IPS-18c (cell line): Measurements from ENCODE around the gene ARFGEF2.
"Not testable (repeated sequence)": the region's sequence is repeated elsewhere in the genome, so short reads cannot be mapped to it uniquely, and the experiment has no call there.

Experiments used
- H3K4me3 ChIP-seq: 2 replicates; pipeline ENCODE4 v1.7.0; 2013; ENCODE audit warnings: low read depth, mild to moderate bottlenecking, low read length, moderate library complexity; ENCODE audit not compliant: insufficient read depth
- H3K9me3 ChIP-seq: one replicate; pipeline ENCODE4 v1.6.1; 2013; ENCODE audit warnings: mild to moderate bottlenecking, low read length, moderate library complexity; ENCODE audit not compliant: control insufficient read depth, insufficient read depth

The ARFGEF2 gene

DNA sequence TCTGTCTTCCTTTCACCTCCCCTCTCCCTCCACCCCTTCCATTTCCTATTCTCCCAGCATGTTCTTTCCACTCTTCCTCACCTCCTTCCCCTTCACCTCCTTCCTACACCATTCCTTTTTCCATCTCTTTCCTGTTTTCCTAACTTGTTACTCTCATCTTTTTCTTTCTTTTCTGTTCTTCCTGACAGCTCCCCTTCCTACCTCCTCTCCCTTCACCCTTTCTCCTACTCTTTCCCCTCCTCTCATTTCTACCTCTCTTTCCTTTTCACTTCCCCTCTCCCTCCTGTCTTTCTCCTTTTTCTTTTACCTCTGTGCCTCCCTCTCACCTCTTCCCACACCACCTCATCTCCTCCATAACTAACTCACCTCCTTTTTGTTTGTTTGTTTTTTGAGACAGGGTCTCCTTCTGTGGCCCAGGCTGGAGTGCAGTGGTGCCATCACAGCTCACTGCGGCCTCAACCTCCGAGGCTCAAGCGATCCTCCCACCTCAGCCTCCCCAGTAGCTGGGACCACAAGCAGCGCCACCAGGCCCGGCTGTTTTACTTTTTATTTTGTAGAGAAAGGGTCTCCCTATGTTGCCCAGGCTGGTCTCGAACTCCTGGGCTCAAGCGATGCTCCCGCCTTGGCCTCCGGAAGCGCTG lies 864 bp upstream of the ARFGEF2 start:
- Histone ChIP-seq H3K9me3 (no peaks in the 10 kb centered on the region), H3K4me3 (peak overlapping the region; percentile 79)

DNA sequence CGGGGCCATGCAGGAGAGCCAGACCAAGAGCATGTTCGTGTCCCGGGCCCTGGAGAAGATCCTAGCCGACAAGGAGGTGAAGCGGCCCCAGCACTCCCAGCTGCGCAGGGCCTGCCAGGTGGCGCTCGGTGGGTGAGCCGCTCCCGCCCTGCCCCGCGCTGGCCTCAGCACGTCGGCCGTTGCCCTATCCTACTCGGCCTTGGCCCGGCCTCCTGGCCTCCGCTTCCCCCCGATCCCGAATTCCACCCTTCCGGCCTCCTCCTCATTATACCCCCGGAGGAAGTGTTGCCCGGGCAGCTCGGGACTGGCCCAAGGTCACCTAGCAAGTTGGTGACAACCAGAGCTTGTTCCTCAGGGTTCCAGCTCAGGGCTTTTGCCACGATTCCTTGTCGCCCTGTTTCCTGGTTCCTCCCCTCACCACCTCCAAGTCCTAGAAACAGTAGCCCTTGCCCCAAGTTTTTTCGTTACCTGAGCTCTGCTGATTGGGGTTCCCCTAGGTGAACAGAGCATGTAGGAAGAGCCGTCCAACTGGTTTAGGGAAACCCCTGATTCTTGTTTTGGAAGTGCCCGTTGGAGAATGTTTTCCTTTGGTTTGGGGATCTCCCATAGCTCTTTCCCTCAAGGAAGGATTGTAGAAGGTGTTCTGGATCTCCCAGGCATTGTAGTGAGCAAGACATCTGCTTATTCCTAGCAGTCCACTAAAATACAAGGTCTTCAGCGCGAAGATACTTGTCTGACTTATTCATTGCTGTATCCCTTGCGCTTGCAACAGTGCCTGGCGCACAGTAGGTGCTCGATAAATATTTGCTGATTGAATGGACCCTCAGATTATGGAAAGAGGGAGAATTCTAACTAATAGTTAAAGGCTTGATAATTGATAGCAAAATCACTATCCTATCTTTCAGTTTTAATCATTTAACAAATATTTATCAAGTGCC lies 641 bp downstream of the ARFGEF2 start:
- peak overlapping the region; percentile 79 for H3K4me3 ChIP-seq

DNA sequence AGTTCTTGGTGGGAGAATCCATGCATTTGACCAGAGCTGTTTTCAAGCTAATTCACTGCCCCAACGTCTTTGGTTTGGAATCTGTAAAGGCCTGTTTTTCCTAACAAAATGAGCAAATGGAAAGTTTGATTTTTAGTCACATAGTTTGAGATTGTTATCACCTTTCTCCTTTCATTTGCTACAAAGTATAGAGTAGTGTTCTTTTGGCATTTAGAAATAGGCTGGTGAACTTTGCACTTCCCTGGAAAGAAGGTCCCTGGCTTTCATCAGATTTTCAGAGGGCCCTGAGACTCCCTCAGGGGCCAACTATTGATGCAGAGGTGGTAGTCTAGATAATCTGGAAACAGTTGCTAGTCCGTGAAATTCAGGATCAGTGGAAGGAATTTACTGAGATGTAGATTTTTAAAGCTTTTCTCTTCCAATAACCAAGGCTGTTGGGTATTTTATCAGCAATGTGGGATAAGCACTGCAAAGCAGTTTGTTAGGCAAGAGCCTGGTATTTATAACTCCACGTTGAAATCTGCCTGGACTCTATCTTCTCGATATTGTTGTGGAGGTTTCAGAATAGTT lies 1.7 kb downstream of the ARFGEF2 start:
- Histone ChIP-seq H3K4me3 (no peak overlapping the region), H3K9me3 (no peaks in the 10 kb centered on the region)

More for the DNA sequence above, 641 bp downstream of the ARFGEF2 start:
- no peaks in the 10 kb centered on the region for H3K9me3 ChIP-seq

- Histone ChIP-seq H3K4me3 (no peak overlapping the region), H3K9me3 (no peaks in the 10 kb centered on the region)
Observed at GRCh38 chr20:48924756-48925109, 3.2 kb downstream of the ARFGEF2 start.

DNA sequence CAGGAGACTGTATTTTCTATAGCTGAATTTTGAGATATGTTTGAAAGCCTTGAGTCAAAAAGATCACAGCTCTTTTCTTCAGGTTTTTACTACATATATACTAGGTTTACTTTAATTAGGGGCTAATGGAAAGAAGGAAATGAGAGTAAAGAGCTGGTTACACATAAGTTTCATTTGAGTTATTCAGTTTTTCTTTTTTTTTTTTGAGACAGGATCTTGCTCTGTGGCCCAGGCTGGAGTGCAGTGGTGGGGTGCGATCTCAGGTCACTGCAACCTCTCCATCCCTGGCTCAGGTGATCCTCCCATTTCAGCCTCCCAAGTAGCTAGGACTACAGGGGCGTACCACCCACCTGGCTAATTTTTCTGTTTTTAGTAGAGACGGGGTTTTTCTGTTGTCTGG lies 4.8 kb downstream of the ARFGEF2 start:
- H3K4me3 ChIP-seq, result no peak overlapping the region
- no peaks in the 10 kb centered on the region for H3K9me3 ChIP-seq

DNA sequence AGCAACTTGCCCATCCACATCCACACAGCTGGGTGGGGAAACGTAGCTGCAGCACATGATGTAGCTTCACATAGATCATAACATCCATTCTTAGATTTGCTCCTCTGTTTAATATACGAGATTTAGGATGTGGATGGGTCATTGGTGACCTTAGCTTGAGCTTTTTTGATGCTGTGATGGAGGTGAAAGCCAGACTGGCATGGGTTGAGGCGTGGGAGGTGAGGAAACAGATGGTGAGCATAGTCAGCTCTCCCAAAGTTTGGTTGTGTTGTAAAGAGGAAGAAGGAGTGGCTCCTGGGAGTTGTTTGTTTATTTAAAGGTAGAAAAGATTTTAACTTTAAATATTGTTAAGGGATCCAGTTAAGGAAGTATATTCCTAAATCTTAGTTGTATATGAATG lies 5.3 kb downstream of the ARFGEF2 start:
- no peaks in the 10 kb centered on the region for H3K9me3 ChIP-seq
- H3K4me3 ChIP-seq, result no peak overlapping the region

DNA sequence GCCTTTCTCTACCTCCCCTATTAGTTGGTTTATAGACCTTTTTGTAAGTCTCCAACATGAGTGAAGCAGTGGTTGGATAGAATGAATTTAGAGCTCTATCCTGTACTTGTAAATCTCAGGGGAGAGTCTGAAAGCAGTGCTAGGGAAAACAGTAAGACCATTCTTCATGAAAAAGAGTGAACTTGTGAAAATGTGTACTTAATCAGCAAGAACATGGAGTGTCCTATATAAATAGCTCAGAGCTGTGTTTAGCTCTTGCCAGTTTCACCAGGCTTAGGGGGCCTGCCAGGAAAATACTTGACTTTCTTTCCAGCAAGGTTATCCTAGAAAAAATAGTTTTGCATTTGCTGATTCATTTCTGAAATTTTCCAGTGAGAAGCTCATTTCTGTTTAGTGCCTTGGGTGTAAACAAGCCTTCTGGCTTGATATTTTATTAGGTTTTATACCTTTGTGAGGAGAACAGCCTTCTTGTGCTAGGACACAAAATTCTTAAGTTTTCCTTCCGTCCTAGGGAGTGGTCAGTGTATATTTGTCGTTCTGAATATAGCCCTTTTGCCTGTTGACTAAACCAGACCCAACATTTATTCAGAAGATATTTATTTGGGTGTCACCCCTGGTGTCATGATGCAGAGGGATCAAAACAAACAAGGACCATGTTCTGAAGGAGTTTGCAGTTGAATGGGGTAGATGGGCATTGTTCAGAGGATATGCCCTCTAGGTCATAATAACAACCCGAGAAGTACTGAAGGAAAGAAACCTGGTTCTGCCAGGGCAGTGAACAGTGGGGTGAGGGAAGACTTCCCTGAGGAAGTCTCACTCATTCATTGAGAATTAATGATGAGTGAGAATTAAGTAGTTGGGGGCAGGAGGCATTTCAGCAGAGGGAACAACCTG lies 7.6 kb downstream of the ARFGEF2 start:
- no peak overlapping the region for H3K4me3 ChIP-seq

GRCh38 chr20:48930035-48930434 lies 8.5 kb downstream of the ARFGEF2 start:
- Histone ChIP-seq H3K9me3 (no peaks in the 10 kb centered on the region), H3K4me3 (no peak overlapping the region)

More for the DNA sequence above, 7.6 kb downstream of the ARFGEF2 start:
- H3K9me3 ChIP-seq, result no peaks in the 10 kb centered on the region

GRCh38 chr20:48930878-48931277 lies 9.4 kb downstream of the ARFGEF2 start:
- no peaks in the 10 kb centered on the region for H3K9me3 ChIP-seq
- no peak overlapping the region for H3K4me3 ChIP-seq

DNA sequence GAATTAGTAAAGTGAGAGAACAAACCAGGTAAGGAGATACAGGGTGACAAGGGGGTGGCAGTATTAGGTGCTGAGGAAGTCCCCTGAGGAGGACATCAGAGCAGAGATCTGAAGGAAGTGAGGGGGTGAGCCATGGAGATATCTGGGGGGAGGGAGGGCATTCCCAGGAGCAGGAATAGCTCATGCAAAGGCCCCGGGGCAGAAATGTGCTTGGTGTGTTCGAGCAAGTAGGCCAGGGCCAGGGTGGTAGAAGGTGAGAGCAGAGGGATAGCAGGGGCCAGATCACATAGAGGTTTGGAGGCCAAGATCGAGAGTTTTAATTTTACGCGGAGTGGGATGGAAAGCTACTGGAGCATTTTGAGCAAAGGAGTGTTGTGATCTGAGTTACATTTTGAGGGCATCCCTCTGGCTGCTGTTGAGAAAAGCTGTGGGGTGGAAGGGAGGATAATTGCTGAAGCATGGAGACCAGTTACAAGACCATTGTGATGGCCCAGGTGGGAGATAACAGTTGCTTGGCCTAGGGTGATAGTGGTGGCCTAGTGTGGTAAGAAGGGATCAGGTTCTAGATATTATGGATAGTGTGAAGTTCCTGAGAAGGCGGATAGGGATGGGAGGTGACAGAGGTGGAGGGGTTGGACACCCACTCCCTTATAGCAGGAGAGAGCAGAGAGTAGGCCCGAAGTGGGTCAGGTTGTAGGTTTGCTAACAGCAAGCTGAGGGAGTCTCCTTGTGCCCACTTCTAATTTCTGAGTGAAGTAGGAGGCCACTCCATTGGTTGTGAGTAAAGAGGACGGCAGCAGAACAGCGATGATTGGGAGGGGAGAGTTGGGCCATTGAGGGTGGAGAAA lies 10.2 kb downstream of the ARFGEF2 start:
- no peak overlapping the region for H3K4me3 ChIP-seq
- H3K9me3 ChIP-seq, result no peaks in the 10 kb centered on the region

DNA sequence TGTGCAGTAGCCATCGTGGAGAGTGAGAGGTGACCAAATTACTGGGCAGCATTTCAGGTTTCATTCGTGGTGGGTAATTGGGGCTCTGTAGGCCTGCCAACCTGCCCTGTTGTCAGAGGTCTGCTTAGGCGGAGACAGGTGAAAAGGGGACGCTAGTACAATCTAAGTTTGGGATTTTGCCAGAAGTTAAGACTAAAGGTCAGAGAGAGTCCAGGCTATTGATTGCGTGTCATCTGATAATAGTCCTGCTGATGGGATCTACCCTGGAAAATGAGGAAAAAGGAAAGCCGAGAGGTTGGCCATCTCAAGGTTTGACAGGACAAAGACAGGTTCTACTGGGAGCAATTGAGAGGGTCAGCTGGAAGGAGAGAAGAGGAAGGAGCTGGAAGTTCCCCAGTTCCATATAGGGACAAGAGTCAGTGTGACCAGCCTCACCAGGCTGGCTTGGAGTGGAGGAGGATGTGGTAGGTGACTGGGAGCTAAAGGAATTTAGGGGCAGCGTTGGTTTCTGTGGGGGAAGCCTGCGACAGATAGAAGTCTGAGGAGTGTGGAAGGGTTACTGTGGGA lies 10.9 kb downstream of the ARFGEF2 start:
- no peaks in the 10 kb centered on the region for H3K9me3 ChIP-seq
- no peak overlapping the region for H3K4me3 ChIP-seq

GRCh38 chr20:48933017-48933766 lies 11.7 kb downstream of the ARFGEF2 start:
- H3K4me3 ChIP-seq, result no peak overlapping the region
- no peaks in the 10 kb centered on the region for H3K9me3 ChIP-seq

DNA sequence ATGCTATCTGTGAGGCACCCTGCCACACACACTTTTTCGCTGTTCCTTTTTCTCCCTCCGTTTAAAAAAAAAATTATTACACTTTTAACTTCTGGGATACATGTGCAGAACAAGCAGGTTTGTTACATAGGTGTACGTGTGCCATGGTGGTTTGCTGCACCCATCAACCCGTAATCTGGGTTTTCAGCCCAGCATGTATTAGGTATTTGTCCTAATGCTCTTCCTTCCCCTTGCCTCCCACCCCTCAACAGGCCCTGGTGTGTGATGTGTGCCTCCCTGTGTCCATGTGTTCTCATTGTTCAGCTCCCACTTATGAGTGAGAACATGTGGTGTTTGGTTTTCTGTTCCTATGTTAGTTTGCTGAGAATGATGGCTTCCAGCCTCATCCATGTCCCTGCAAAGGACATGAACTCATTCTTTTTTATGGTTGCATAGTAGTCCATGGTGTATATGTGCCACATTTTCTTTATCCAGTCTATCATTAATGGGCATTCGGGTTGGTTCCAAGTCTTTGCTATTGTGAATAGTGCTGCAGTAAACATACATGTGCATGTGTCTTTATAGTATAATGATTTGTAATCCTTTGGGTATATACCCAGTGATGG lies 12.9 kb downstream of the ARFGEF2 start:
- H3K9me3 ChIP-seq, H3K4me3 ChIP-seq: not testable (repeated sequence)

DNA sequence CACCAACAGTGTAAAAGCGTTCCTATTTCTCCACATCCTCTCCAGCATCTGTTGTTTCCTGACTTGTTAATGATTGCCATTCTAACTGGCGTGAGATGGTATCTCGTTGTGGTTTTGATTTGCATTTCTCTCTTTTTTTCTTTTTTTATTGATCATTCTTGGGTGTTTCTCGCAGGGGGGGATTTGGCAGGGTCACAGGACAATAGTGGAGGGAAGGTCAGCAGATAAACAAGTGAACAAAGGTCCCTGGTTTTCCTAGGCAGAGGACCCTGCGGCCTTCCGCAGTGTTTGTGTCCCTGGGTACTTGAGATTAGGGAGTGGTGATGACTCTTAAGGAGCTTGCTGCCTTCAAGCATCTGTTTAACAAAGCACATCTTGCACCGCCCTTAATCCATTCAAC lies 13.5 kb downstream of the ARFGEF2 start:
- not testable (repeated sequence) for H3K9me3 ChIP-seq, H3K4me3 ChIP-seq

GRCh38 chr20:48936178-48936577 lies 14.7 kb downstream of the ARFGEF2 start:
- not testable (repeated sequence) for H3K4me3 ChIP-seq, H3K9me3 ChIP-seq
